Measurements from ENCODE around the gene ARV1. TPM values are rescaled to one million over a fixed set of nuclear protein-coding genes. Genes with fewer than 3 reads are reported as not detected.
"Not testable (repeated sequence)": the region's sequence is repeated elsewhere in the genome, so short reads cannot be mapped to it uniquely, and the experiment has no call there.

Gene ARV1
- total RNA-seq, 4 donors from 2014 or later: 11.6 to 18.3 (median 15.4) TPM

- no peak for DNase-seq (ENCODE audit: low spot score)
- no peak for ATAC-seq (ENCODE audit: low FRiP score)
- TF ChIP-seq, protein P1, sequence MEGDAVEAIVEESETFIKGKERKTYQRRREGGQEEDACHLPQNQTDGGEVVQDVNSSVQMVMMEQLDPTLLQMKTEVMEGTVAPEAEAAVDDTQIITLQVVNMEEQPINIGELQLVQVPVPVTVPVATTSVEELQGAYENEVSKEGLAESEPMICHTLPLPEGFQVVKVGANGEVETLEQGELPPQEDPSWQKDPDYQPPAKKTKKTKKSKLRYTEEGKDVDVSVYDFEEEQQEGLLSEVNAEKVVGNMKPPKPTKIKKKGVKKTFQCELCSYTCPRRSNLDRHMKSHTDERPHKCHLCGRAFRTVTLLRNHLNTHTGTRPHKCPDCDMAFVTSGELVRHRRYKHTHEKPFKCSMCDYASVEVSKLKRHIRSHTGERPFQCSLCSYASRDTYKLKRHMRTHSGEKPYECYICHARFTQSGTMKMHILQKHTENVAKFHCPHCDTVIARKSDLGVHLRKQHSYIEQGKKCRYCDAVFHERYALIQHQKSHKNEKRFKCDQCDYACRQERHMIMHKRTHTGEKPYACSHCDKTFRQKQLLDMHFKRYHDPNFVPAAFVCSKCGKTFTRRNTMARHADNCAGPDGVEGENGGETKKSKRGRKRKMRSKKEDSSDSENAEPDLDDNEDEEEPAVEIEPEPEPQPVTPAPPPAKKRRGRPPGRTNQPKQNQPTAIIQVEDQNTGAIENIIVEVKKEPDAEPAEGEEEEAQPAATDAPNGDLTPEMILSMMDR (IDR thresholded peaks at IDR 0.05): no peak
Observed at GRCh38 chr1:230982696-230983095, 3.8 kb downstream of the ARV1 start.

DNA sequence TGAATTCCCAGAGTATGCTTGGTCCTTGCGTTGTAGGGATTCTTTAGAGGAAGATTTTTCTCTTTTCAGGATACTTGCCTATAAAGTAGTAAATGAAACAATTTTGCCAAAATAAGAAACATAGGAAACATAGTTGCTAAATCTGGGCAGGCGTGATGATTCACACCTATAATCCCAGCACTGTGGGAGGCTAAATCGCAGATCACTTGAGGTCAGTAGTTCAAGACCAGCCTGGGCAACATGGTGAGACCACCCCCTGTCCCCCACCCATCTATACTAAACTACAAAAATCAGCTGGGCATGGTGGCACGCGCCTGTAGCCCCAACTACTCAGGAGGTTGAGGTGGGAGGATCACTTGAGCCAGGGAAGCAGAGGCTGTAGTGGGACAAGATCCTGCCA, 4.9 kb downstream of the ARV1 start:
- TF ChIP-seq, protein P1 (IDR thresholded peaks at IDR 0.05): no peak
- DNase-seq (ENCODE audit: low spot score) (no peak), ATAC-seq (ENCODE audit: low FRiP score) (no peak)

DNA sequence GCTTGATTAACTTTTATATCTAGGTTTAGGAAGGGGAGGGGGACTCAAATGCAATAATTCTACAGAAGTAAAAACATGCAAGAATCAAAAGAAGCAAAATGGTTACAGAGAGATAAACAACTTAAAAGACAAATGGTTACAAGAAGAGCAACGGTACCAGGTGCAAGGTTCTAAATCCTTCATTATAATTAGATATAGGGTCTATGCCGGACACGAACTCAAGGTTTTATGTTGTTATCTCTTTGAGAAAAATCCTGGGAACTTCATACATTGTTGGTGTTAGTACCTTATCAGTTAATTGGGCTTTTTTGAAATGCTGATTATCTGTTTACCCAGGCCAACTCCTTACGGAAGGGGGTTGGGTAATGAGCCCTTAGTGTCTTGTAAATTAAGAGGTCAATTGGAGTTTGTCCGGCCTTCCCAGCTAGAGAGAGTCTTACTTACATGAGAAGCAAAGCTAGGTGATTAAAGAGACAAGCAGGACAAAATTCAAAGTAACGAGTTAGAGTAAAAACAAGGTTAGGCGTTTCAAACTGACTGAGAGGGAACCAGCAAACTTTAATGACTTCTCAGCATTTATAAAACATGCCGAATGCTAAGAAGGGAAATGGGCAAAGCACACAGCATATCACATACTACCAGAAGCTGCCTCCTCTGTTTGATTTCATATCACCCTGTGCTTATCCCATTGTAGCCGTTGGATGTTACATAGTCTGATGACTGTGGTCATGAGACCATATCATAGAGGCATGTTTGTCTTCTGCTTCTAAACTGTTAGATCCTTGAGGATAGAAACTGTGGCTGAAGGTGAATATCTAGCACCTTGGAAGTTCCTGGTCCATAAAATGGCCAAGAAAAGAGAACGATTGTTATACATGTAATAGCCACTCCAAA, 6.0 kb downstream of the ARV1 start:
- ATAC-seq (ENCODE audit: low FRiP score); DNase-seq (ENCODE audit: low spot score): not testable (repeated sequence)

GRCh38 chr1:230985711-230986110, 6.8 kb downstream of the ARV1 start:
- TF ChIP-seq, protein P1 (IDR thresholded peaks at IDR 0.05): no peak
- DNase-seq (ENCODE audit: low spot score) (no peak), ATAC-seq (ENCODE audit: low FRiP score) (no peak)

- ATAC-seq (ENCODE audit: low FRiP score): no peak
- TF ChIP-seq, protein P1 (IDR thresholded peaks at IDR 0.05): no peak
- no peak for DNase-seq (ENCODE audit: low spot score)
Observed at GRCh38 chr1:230986976-230987375, 8.1 kb downstream of the ARV1 start.

DNA sequence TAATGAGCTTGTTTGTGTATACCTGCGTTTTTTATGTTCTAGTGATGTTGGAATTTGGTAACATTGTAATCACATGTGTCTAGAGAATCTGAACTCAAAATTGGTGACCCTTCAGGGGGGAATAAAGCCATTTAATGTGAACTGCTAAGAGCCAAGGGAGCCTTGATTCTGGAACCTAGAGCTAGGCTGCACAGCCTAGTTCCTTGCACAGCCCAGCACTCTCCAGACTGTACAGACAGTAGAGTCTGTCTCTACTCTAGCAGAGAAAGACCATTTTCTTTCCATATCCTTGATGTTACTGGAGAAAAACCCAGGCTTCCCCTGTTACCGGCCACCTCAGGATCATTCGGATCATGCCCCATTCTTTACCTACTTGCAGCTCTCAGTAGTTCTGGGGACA, 8.6 kb downstream of the ARV1 start:
- TF ChIP-seq, protein P1 (IDR thresholded peaks at IDR 0.05): no peak
- ATAC-seq (ENCODE audit: low FRiP score) (no peak), DNase-seq (ENCODE audit: low spot score) (no peak)

- TF ChIP-seq, protein P1 (IDR thresholded peaks at IDR 0.05): no peak
- ATAC-seq (ENCODE audit: low FRiP score) (no peak), DNase-seq (ENCODE audit: low spot score) (no peak)
Observed at GRCh38 chr1:230992100-230992774, 13.3 kb downstream of the ARV1 start.

Data from omental fat pad (tissue), 4 donors.